ENCODE measurements around the gene ELAVL1.

The ELAVL1 gene

DNA sequence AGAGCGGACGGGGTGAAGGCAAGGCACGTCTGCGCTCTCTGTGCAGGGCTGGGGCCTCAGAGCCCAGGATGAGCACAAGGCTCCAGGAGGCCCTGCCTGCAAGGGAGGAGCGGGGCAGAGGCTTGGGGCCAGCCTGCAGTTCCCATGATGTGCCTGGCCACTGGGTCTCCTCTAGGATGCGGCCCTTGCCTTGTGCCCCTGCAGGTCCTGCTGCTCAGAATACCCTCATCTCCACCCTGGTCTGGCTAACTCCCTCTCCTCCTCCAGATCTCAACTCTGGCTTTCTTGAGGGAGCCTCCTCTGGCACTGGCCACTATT, 27.8 kb downstream of the ELAVL1 start:
- Mint-ChIP-seq H3K27me3 (no peaks in the 10 kb centered on the region), H3K27ac (no peak overlapping the region), H3K4me1 (ENCODE audit: low read depth) (no peaks in the 10 kb centered on the region), H3K9me3 (no peaks in the 10 kb centered on the region), H3K36me3 (ENCODE audit: low read depth) (peaks cover 92% of the 10 kb centered on the region), H3K4me3 (no peak overlapping the region)
- intact Hi-C loops (cut with micrococcal nuclease), result no loop called here

DNA sequence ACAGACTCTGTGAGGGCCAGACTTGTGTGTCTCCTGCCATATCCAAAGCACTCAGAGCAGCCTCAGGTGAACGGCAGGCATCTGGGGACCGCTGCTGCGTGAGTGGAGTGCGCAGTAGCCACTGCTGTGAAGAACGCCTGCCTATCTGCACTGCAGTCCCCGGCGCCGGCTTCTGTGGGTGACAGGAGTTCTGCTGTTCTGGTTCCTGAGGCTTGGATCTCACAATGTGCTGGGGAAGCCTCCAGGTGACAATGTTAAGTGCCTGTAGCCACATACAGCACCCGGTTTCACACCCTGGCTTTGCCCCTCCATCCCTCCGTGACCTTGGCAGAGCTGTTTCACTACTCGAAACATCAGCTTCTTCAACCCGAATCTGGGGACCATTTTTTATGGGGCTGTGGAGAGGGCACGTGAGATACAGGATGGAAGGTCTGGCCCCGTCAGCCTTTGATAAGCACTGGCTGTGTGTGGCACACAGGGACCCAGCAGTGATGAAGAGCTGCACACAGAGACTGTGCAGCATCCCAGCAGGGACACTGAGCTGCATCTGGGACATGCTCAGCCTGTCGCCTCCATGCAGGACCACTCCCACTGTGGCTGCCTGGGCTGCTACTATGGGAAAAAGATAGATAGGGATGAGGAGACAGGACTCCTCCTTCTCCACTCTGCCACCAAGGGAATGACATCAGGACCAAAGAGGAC, 28.3 kb downstream of the ELAVL1 start:
- Mint-ChIP-seq H3K4me1 (ENCODE audit: low read depth) (no peaks in the 10 kb centered on the region), H3K27ac (no peak overlapping the region)
- intact Hi-C loops (cut with micrococcal nuclease), result no loop called here

DNA sequence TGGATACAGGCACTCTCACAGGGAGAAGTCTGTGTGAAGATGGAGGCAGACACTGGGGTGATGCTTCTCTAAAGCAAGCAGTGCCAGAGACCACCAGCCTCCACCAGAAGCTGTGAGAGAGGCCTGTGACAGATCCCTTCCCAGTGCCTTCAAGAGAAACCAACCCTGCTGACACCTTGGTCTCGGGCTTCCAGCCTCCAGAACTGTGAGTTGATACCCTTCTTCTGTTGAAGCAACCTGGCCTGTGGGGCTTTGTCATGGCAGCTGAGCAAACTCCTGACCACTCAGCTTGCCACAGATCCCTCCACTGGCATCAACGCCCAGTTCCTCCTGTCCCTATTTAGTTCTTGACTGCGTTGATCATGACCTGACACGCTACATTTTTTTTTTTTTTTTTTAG, 29.0 kb downstream of the ELAVL1 start:
- intact Hi-C loops (cut with micrococcal nuclease), result no loop called here
- H3K27ac Mint-ChIP-seq, result no peak overlapping the region
- no peaks in the 10 kb centered on the region for H3K27me3 Mint-ChIP-seq
- no peaks in the 10 kb centered on the region for H3K4me1 Mint-ChIP-seq (ENCODE audit: low read depth)
- peaks cover 92% of the 10 kb centered on the region for H3K36me3 Mint-ChIP-seq (ENCODE audit: low read depth)
- no peaks in the 10 kb centered on the region for H3K9me3 Mint-ChIP-seq
- H3K4me3 Mint-ChIP-seq, result no peak overlapping the region

More for the DNA sequence above, 28.3 kb downstream of the ELAVL1 start:
- peaks cover 92% of the 10 kb centered on the region for H3K36me3 Mint-ChIP-seq (ENCODE audit: low read depth)
- no peaks in the 10 kb centered on the region for H3K27me3 Mint-ChIP-seq
- H3K4me3 Mint-ChIP-seq, result no peak overlapping the region
- H3K9me3 Mint-ChIP-seq, result no peaks in the 10 kb centered on the region

DNA sequence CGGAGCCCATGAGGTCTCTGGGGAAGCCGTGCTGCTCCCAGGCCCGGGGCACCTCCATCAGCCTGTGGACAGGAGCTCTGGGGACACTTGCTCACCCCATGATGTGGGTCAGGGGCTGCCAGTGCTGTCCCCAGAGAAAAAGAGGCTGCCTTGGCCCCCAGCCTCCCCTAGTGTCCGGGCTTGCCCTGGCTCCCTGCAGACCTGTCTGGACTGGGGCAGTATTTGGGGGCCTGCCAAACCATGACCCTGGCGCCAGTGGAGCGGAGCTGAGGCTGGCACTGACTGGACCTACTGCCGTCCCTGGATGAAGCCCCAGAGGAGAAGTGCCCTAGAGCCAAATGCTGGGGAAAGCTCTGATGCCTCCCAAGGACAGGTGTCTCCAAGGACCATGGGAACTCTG, 30.4 kb downstream of the ELAVL1 start:
- no peak overlapping the region for H3K4me3 Mint-ChIP-seq
- no peaks in the 10 kb centered on the region for H3K4me1 Mint-ChIP-seq (ENCODE audit: low read depth)
- peaks cover 90% of the 10 kb centered on the region for H3K36me3 Mint-ChIP-seq (ENCODE audit: low read depth)
- H3K9me3 Mint-ChIP-seq, result no peaks in the 10 kb centered on the region
- no peaks in the 10 kb centered on the region for H3K27me3 Mint-ChIP-seq
- H3K27ac Mint-ChIP-seq, result no peak overlapping the region
- intact Hi-C loops (cut with micrococcal nuclease), result no loop called here

DNA sequence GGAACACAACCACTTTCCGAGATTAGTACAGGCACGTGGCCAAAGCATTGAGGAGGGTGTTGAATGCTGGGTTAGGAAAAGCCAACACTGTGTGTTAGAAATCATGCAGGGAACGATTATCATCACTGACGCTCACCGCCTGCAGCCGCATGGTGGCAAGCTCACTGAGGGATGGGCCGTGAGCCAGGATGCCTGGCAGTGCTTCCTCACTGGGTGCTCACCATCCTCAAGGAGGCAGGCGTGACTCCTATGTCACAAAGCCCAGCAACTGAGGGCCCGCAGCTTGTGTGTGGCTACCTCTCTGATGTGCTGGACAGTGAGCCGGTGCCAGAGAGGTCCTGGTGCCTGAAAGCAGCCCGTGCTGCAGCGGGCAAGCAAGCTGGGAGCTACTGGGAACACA, 31.6 kb downstream of the ELAVL1 start:
- Mint-ChIP-seq H3K4me1 (ENCODE audit: low read depth) (no peaks in the 10 kb centered on the region), H3K36me3 (ENCODE audit: low read depth) (peaks cover 89% of the 10 kb centered on the region), H3K27me3 (no peaks in the 10 kb centered on the region), H3K27ac (no peak overlapping the region), H3K9me3 (no peaks in the 10 kb centered on the region), H3K4me3 (no peak overlapping the region)
- intact Hi-C loops (cut with micrococcal nuclease), result no loop called here

DNA sequence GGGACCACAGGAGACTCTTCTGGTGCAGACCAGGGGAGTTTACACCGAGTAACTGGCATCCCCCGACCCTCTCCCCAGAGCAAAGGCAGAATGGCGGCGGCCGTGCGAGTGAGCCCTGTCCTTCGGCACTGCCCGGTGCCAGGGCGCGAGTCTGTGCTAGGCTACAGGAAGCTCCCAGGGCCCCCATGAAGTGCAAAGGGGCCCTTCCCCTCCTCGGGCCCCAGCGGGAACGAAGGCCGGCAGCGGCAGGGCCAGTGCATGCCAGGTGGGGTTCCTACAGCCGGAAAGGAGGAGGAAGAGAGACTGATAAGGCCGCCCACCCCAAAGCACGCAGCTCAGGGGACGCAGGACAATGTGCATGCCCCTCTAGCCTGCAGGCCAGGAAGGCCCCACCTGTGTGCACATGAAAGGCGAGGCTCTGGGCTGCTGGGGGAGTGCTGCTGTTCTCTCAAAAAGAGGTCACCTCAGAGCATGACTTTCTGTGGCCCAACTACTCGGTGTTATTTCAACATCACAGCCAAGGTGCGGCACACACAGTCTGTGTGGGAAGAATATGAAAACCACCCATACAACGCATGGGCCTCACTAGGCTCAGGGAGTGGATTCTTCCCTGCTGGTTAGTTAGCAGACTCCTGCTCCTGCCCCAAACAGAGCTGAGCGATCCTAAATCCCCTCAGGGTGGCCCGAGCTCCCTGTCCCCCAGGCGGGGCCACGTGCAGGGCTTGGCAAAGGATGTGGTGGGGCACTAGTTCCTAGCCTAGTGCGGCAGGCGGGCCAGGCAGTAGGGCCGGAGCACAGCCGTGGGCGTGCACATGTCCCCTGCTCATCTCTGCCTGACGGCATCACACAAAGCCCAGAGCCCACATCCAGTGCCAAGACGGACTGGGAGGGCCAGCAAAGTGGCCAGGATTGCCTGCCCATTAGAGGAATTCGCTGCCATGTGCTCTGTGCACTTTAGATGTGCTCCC, 33.6 kb downstream of the ELAVL1 start:
- no peaks in the 10 kb centered on the region for H3K4me1 Mint-ChIP-seq (ENCODE audit: low read depth)
- intact Hi-C loops (cut with micrococcal nuclease), result loop anchor here (2.0 kb wide), 1 partner anchor 31 kb away; no protein-coding TSS in a partner anchor
- peaks cover 89% of the 10 kb centered on the region for H3K36me3 Mint-ChIP-seq (ENCODE audit: low read depth)
- H3K27me3 Mint-ChIP-seq, result no peaks in the 10 kb centered on the region
- H3K27ac Mint-ChIP-seq, result no peak overlapping the region
- no peak overlapping the region for H3K4me3 Mint-ChIP-seq
- no peaks in the 10 kb centered on the region for H3K9me3 Mint-ChIP-seq

DNA sequence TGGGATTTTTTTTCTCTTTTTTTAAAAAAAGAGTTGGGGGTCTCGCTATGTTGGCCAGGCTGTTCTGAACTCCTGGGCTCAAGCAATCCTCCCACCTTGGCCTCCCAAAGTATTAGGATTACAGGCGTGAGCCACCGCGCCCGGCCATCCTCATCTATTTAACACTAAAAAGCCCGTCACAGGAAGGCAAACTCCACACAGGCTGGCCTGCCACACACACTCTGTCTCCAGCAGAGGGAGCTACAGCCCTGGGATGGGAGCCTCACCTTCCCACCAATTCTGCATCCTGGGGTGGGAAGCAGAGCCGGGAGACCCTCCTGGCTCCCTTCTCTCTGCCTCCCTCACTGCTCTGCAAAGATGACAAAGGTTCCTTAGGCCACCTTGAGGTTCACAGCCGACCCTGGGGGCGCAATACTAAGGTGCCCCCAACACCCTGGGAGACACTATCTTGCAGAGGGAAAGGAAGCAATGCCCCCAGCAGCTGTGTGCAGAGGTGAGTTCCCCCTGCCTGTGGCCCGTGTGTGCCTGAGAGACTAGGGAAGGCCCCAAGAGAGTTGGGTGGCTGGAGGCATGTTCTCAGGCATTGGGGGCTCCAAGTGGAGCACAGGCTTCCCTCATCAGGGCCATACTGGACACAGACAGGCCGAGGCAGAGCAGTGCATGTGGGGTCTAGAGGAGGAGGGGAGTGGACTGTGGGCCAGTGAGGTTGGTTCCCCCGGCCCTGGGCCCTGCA, 34.6 kb downstream of the ELAVL1 start:
- H3K27ac Mint-ChIP-seq, result no peak overlapping the region
- H3K4me1 Mint-ChIP-seq (ENCODE audit: low read depth), result no peaks in the 10 kb centered on the region
- H3K36me3 Mint-ChIP-seq (ENCODE audit: low read depth), result peaks cover 94% of the 10 kb centered on the region

DNA sequence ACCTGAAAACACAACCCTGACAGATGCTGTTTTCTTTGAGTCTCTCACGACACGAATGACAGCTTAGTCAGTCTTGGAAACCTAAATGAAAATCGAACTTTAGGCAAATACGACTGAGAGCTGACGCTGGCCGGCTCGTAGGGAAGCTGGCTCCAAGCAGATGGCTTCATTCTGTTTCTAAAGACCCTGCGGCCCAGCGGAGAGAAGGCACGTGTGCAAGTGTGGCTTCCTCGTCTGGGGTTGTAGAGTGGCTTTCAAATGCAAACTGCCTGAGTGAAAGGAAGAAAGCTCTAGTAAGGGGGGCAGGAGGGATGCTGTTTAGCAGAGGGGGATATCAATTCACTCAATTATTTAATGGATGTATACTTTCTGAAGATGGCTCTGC, 35.9 kb downstream of the ELAVL1 start:
- H3K4me1 Mint-ChIP-seq (ENCODE audit: low read depth), result no peaks in the 10 kb centered on the region
- no peaks in the 10 kb centered on the region for H3K9me3 Mint-ChIP-seq
- H3K36me3 Mint-ChIP-seq (ENCODE audit: low read depth), result peaks cover 95% of the 10 kb centered on the region
- no peak overlapping the region for H3K27ac Mint-ChIP-seq
- no peak overlapping the region for H3K4me3 Mint-ChIP-seq
- H3K27me3 Mint-ChIP-seq, result no peaks in the 10 kb centered on the region
- intact Hi-C loops (cut with micrococcal nuclease), result no loop called here

More for the DNA sequence above, 34.6 kb downstream of the ELAVL1 start:
- intact Hi-C loops (cut with micrococcal nuclease), result loop anchor here (2.0 kb wide), 1 partner anchor 32 kb away; no protein-coding TSS in a partner anchor
- no peaks in the 10 kb centered on the region for H3K9me3 Mint-ChIP-seq
- H3K4me3 Mint-ChIP-seq, result no peak overlapping the region
- H3K27me3 Mint-ChIP-seq, result no peaks in the 10 kb centered on the region

DNA sequence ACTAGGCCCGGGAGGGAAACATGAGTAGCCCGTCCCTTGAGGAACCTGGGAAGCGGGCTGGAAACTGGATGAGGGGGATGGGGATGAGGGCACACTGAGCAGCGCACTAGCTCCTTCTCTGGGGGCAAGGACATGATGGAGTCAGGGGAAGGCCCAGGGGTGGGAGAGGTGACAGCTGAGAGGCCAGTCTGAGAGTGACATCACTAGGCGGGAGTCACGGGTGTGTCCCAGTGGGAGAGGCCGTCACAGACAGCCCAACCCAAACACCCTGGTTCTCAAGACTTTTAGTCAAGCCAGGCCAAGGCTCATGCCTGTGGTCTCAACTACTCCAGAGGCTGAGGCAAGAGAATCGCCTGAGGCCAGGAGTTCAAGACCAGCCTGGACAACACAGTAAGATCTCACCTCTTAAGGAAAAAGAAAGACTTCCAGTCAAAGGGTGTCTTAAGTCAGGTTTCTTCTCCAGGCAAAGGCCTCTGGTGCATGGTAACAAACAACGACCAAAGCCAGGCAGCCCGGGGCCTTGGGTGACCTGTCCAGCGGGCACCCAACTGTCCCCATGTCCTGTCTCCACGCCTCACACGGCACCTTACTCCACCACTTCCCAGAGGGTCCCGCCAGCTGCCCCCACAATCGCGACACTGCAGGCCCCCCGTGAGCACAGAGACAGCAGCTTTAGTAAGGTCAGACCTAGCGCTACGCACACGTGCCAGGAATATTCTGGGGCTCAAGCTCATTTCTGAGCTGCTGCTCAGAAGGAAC, 36.5 kb downstream of the ELAVL1 start:
- Mint-ChIP-seq H3K27me3 (no peaks in the 10 kb centered on the region), H3K4me1 (ENCODE audit: low read depth) (no peaks in the 10 kb centered on the region), H3K36me3 (ENCODE audit: low read depth) (peaks cover 94% of the 10 kb centered on the region), H3K9me3 (no peaks in the 10 kb centered on the region), H3K4me3 (no peak overlapping the region), H3K27ac (no peak overlapping the region)
- intact Hi-C loops (cut with micrococcal nuclease), result no loop called here

DNA sequence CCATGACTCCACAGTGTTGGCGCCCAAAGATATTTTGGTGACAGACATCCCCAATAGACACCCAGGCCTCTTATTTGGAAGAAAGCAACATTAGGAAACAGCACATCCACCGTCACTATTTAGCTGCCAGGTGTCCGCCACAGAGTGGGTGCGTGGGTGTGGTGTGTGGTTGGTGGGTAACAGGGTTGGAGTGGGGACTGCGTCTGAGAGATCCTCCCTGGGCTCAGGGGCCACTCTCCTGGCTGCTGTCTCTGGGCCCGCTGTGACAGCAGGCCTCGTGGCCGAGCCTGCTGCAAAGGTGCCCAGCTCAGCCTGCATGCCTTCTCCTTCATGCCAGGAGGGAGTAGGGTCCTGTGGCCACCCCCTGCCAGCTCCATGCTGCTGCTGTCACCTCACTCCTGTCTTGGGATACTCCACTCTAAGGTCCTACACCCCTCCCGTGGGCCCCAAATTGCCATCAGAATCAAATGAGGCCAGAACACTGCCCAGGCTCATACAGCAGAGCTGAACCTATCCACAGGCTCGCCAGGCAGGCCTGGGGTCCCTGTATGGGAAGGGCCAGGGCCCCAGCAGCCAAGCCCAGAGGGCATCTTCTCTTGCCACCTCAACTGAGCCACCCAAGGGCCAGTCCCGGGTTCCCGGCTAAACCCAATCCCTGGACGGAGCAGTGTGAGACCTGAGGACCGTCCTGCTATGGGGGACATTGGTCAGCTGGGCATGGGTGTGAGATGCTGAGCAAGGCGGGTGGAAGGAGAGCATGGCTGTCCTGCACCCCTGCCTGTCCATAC, 37.2 kb downstream of the ELAVL1 start:
- Mint-ChIP-seq H3K4me3 (no peak overlapping the region), H3K27me3 (no peaks in the 10 kb centered on the region), H3K9me3 (no peaks in the 10 kb centered on the region), H3K27ac (no peak overlapping the region), H3K36me3 (ENCODE audit: low read depth) (peaks cover 94% of the 10 kb centered on the region), H3K4me1 (ENCODE audit: low read depth) (no peaks in the 10 kb centered on the region)
- intact Hi-C loops (cut with micrococcal nuclease), result no loop called here

DNA sequence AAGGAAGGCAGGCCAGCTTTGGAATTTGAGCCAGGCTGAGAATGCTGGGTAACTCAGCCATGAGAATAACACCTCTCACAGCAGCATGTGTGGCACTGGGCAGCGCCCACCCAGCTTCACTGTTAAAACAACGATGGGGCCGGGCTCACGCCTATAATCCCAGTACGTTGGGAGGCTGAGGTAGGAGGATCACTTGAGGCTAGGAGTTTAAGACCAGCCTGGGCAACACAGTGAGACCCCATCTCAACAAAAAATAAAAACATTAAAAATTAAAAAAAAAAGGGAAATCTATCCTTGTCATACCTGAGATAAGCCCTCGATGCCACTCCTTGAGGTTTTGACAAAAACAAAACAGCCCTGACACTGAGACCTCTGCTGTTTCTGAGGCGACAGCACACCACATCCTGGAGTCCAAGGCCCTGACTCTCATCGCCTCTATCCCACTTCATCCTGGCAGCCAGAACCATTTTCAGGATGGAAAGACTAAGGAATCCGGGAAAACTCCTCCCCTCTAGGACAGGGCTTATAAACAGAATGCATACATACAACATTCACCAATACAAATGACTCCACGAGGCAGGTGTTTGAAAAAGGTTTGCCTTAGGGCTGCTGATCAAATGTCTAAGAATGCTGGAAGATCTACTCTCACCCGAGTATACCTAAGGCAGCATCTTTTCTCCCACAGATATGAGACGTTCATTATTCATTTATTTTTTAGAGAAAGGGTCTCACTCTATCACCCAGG, 39.3 kb downstream of the ELAVL1 start:
- H3K9me3 Mint-ChIP-seq, result no peaks in the 10 kb centered on the region
- intact Hi-C loops (cut with micrococcal nuclease), result no loop called here
- H3K4me1 Mint-ChIP-seq (ENCODE audit: low read depth), result no peaks in the 10 kb centered on the region
- no peak overlapping the region for H3K27ac Mint-ChIP-seq
- H3K36me3 Mint-ChIP-seq (ENCODE audit: low read depth), result peaks cover 94% of the 10 kb centered on the region
- no peak overlapping the region for H3K4me3 Mint-ChIP-seq
- H3K27me3 Mint-ChIP-seq, result no peaks in the 10 kb centered on the region

DNA sequence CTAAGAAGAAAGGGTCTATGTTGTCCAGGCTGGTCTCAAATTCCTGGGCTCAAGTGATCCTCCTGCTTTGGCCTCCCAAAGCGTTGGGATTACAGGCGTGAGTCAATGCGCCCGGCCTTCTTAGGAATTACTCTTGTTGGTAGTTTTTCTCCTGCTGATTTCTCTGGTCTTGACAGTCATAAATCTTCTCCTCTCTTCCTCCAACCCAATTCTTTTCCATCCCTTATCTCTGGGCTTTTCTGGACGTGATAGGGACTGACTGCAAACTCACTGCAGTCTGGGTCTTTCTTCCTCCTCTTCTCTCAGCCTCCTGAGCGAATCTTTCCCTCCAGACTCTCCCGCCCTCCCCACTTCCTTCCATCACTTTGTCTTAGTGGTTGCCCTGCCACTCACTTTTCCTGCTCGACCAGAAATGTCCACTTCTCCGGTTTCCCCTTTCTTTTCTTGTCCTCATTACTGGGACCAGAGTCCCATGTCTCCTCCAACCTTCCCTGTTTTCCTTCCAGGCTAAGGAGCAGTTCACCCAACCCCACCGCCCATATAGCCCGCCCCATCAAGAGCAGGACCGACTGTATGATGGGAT, 40.1 kb downstream of the ELAVL1 start:
- no peaks in the 10 kb centered on the region for H3K9me3 Mint-ChIP-seq
- H3K27ac Mint-ChIP-seq, result no peak overlapping the region
- no peaks in the 10 kb centered on the region for H3K4me1 Mint-ChIP-seq (ENCODE audit: low read depth)
- no peaks in the 10 kb centered on the region for H3K27me3 Mint-ChIP-seq
- peaks cover 91% of the 10 kb centered on the region for H3K36me3 Mint-ChIP-seq (ENCODE audit: low read depth)
- no peak overlapping the region for H3K4me3 Mint-ChIP-seq
- intact Hi-C loops (cut with micrococcal nuclease), result no loop called here

Data from dendritic cell treated with granulocyte-macrophage colony-stimulating factor and Interleukin-4, amounts not matched to agents 40 ng/mL and 50 ng/mL, for 4 days (primary cell).